ENCODE measurements around the gene C17orf50. TPM values are rescaled to one million over a fixed set of nuclear protein-coding genes. Genes with fewer than 3 reads are reported as not detected.

The C17orf50 gene
- total and polyA plus RNA-seq, 2 of the 13 experiments (the other 11 are each of a cell fraction or from before 2014, with no cell fraction given) = not detected

DNA sequence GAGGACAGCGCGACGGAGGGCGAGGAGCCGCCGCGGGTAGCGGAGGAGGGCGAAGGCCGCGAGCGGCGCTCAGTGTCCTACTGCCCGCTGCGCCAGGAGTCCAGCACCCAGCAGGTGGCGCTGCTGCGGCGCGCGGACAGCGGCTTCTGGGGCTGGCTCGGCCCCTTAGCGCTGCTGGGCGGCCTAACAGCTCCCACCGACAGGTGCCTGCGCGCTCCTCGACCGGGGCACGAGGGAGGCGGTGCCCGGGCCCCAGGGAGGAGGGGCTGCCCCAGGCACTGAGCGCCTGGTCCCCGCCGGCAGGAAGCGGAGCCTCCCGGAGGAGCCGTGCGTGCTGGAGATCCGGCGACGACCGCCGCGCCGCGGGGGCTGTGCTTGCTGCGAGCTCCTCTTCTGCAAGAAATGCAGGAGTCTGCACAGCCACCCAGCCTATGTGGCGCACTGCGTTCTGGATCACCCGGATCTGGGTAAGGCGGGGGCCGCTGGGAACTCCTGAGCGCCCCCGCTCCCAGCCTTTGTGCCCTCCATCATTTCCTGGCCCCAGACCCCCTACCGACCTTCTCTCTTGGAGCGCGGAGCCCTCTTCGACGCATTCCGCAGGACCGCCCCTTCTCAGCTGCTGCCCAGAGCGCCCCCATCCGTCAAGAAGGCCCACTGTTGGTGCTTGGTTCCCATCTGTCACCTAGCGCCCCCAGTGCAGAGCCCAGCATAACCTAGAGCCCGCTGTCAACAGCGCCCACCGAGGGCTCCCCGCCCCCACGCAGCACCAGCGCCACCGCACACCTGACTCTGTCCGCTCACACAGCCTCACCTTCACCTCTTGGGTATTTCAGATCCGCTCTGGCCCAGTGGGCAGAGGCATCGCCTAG is 3.7 kb downstream of the C17orf50 start (continued):
- TF ChIP-seq RBM22 (optimal IDR thresholded peaks at IDR 0.05; ENCODE audit: low read length) (no peak), BCL6 (CRISPR knock-in tag; IDR thresholded peaks at IDR 0.05) (peak; percentile 38; the same call in 1 of the 2 replicates), ZNF773 (CRISPR knock-in tag; IDR thresholded peaks at IDR 0.05; ENCODE audit: borderline replicate concordance) (peak; percentile 91; the same call in 1 of the 2 replicates), ZNF3 (CRISPR knock-in tag; IDR thresholded peaks at IDR 0.05) (no peak), GATAD2A (CRISPR knock-in tag; IDR thresholded peaks at IDR 0.05) (no peak), TBX2 (CRISPR knock-in tag; IDR thresholded peaks at IDR 0.05; ENCODE audit: borderline replicate concordance) (peak; percentile 80; the same call in 1 of the 2 replicates), HNRNPLL (IDR thresholded peaks at IDR 0.05; ENCODE audit: low read depth, low read length, poor library complexity, severe bottlenecking) (peak; percentile 77), ZNF646 (CRISPR knock-in tag; IDR thresholded peaks at IDR 0.05) (no peak), RAD21 (CRISPR knock-in tag; IDR thresholded peaks at IDR 0.05) (peak; percentile 98), ZNF432 (CRISPR knock-in tag; IDR thresholded peaks at IDR 0.05; ENCODE audit: borderline replicate concordance) (no peak), CENPX (CRISPR knock-in tag; IDR thresholded peaks at IDR 0.05) (no peak), STAG1 (CRISPR knock-in tag; IDR thresholded peaks at IDR 0.05) (peak; percentile 80), MZF1 (CRISPR knock-in tag; IDR thresholded peaks at IDR 0.05; ENCODE audit: borderline replicate concordance) (no peak), ZNF776 (CRISPR knock-in tag; IDR thresholded peaks at IDR 0.05) (peak; percentile 73; the same call in 1 of the 2 replicates), POLR2A (IDR thresholded peaks at IDR 0.05; ENCODE audit: insufficient read depth in 1 of 2, low read depth in 2 of 2, low read length in 2 of 2) (no peak), SMYD3 (CRISPR knock-in tag; IDR thresholded peaks at IDR 0.05) (no peak), ZFAT (CRISPR knock-in tag; conservative IDR thresholded peaks at IDR 0.05) (no peak), NFKBIZ (CRISPR knock-in tag; IDR thresholded peaks at IDR 0.05) (no peak)
- TF ChIP-seq, protein P1, sequence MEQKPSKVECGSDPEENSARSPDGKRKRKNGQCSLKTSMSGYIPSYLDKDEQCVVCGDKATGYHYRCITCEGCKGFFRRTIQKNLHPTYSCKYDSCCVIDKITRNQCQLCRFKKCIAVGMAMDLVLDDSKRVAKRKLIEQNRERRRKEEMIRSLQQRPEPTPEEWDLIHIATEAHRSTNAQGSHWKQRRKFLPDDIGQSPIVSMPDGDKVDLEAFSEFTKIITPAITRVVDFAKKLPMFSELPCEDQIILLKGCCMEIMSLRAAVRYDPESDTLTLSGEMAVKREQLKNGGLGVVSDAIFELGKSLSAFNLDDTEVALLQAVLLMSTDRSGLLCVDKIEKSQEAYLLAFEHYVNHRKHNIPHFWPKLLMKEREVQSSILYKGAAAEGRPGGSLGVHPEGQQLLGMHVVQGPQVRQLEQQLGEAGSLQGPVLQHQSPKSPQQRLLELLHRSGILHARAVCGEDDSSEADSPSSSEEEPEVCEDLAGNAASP (CRISPR knock-in tag; IDR thresholded peaks at IDR 0.05; ENCODE audit: borderline replicate concordance) = peak; percentile 73
- TF ChIP-seq, protein P2, sequence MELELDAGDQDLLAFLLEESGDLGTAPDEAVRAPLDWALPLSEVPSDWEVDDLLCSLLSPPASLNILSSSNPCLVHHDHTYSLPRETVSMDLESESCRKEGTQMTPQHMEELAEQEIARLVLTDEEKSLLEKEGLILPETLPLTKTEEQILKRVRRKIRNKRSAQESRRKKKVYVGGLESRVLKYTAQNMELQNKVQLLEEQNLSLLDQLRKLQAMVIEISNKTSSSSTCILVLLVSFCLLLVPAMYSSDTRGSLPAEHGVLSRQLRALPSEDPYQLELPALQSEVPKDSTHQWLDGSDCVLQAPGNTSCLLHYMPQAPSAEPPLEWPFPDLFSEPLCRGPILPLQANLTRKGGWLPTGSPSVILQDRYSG (CRISPR knock-in tag; IDR thresholded peaks at IDR 0.05) = peak; percentile 93
- TF ChIP-seq, protein P3, sequence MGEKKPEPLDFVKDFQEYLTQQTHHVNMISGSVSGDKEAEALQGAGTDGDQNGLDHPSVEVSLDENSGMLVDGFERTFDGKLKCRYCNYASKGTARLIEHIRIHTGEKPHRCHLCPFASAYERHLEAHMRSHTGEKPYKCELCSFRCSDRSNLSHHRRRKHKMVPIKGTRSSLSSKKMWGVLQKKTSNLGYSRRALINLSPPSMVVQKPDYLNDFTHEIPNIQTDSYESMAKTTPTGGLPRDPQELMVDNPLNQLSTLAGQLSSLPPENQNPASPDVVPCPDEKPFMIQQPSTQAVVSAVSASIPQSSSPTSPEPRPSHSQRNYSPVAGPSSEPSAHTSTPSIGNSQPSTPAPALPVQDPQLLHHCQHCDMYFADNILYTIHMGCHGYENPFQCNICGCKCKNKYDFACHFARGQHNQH (CRISPR knock-in tag; IDR thresholded peaks at IDR 0.05) = no peak; the same call in 1 of the 2 replicates
